ENCODE results near the gene OLFM4. TPM values are rescaled to one million over a fixed set of nuclear protein-coding genes. Genes with fewer than 3 reads are reported as not detected.

The OLFM4 gene, protein sequence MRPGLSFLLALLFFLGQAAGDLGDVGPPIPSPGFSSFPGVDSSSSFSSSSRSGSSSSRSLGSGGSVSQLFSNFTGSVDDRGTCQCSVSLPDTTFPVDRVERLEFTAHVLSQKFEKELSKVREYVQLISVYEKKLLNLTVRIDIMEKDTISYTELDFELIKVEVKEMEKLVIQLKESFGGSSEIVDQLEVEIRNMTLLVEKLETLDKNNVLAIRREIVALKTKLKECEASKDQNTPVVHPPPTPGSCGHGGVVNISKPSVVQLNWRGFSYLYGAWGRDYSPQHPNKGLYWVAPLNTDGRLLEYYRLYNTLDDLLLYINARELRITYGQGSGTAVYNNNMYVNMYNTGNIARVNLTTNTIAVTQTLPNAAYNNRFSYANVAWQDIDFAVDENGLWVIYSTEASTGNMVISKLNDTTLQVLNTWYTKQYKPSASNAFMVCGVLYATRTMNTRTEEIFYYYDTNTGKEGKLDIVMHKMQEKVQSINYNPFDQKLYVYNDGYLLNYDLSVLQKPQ
- total RNA-seq: under 1 TPM in 3 of 5 donors, not detected in 2; 0.10 to 0.16 (median 0.15) TPM
- not detected for total RNA-seq (2013)
- 0 to 0.09 (median 0) reads per million in 29 experiments for total RNA-seq

DNA sequence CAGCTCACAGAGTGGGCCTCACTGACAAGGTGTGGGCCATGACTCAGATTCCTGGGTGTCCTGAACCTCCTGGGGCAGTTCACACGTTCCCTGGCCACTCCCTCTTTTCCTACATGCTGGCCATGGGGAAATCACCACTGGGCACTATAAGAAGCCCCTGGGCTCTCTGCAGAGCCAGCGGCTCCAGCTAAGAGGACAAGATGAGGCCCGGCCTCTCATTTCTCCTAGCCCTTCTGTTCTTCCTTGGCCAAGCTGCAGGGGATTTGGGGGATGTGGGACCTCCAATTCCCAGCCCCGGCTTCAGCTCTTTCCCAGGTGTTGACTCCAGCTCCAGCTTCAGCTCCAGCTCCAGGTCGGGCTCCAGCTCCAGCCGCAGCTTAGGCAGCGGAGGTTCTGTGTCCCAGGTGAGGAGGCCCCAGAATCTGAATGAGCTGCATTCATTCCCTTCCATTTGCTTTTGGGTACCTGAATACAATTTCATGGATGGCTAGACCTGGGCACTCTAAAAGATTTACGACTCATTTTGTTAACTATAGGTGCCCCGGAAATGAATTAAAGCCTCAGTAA, at the start of gene OLFM4:
TSS of gene OLFM4 (plus strand) at position 177 of the 567 bp plus-strand sequence. CDS start at position 201, 24 bp downstream.
- Histone ChIP-seq H3K9me3 (no peaks in the 10 kb centered on the region), H3K4me1 (ENCODE audit: control insufficient read depth in 1 of 2, extremely low read depth in 1 of 2, insufficient read depth in 2 of 2, low read length in 2 of 2) (no peaks in the 10 kb centered on the region), H3K4me3 (ENCODE audit: control insufficient read depth in 1 of 2, extremely low read depth in 1 of 2, low read length in 1 of 2) (no peak within 1 kb of the TSS), H3K27ac (ENCODE audit: low read length) (no peak within 1 kb of the TSS), H3K36me3 (ENCODE audit: control insufficient read depth in 2 of 2, extremely low read depth in 1 of 2, insufficient read depth in 1 of 2, low read length in 1 of 2) (no peaks in the 10 kb centered on the region), H3K27me3 (replicated peaks in 1 of 2; ENCODE audit: control insufficient read depth in 2 of 2, extremely low read depth in 1 of 2, insufficient read depth in 2 of 2, low read length in 1 of 2) (peaks cover 0 to 5% of the 10 kb centered on the region in 2 experiments)
- CTCF ChIA-PET: no interaction called here
- POLR2A ChIA-PET: no interaction called here
- H3K4me3 Mint-ChIP-seq: no peak within 1 kb of the TSS
- peaks cover 0 to 5% of the 10 kb centered on the region in 2 donors for H3K27me3 Mint-ChIP-seq
- H3K36me3 Mint-ChIP-seq: no peaks in the 10 kb centered on the region
- no peaks in the 10 kb centered on the region for H3K4me1 Mint-ChIP-seq
- DNase-seq (no peak), ATAC-seq (replicated peaks in 1 of 4) (no peak)
- H3K27ac Mint-ChIP-seq: no peak within 1 kb of the TSS
- no peaks in the 10 kb centered on the region for H3K9me3 Mint-ChIP-seq
- 74% methylated on average over 7 of the region's 9 CpGs for WGBS (ENCODE audit: insufficient coverage)

DNA sequence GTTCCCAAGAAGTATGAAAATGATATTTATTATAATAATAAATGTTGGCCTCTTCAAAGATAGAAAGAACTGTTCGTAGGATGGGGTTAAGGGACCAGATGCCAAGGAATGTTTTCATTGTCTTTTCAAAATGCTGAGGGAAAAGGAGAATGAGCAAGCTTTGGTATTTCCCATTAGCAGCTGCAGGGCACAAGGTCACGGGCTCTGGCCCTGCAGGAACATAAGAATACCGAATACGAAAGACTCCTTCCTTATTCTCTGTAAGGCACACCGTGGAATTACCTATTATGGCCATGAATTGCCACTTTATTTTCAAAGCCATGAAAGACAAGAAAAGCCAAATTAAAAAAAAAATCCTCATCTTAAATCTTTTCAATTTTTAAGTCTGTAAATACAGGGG, 49.6 kb upstream of the OLFM4 start:
- POLR2A ChIA-PET: no interaction called here

DNA sequence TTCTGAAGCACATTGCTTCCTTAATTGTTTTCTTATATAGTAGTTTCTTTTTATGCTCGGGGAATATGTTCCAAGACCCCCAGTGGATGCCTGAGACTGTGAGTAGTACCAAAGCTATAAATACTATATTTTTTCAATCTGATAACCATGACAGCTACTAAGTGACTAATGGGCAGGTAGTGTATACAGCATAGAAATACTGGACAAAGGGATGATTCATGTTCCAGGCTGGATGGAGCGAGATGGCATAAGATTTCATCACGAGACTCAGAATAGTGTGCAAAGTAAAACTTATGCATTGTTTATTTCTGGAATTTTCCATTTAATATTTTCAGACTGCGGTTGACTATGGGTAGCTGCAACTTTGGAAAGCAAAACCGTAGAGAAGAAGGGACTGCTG, 47.9 kb upstream of the OLFM4 start:
- 100% methylated on average over 1 of the region's 5 CpGs for WGBS (ENCODE audit: insufficient coverage)
- no peak overlapping the region for H3K4me3 Mint-ChIP-seq

More for the DNA sequence above, 49.6 kb upstream of the OLFM4 start:
- no peak for ATAC-seq (replicated peaks in 1 of 4)
- Mint-ChIP-seq H3K4me1 (no peaks in the 10 kb centered on the region), H3K36me3 (no peaks in the 10 kb centered on the region), H3K4me3 (no peak overlapping the region), H3K27me3 (peaks cover 9 to 10% of the 10 kb centered on the region in 2 donors), H3K27ac (no peak overlapping the region), H3K9me3 (no peaks in the 10 kb centered on the region)
- WGBS (ENCODE audit: insufficient coverage): no CpG with 5 or more reads among the region's 5 CpGs
- H3K36me3 ChIP-seq (ENCODE audit: control insufficient read depth in 2 of 2, extremely low read depth in 1 of 2, insufficient read depth in 1 of 2, low read length in 1 of 2): no peaks in the 10 kb centered on the region
- peaks cover 0 to 8% of the 10 kb centered on the region in 2 experiments for H3K27me3 ChIP-seq (replicated peaks in 1 of 2; ENCODE audit: control insufficient read depth in 2 of 2, extremely low read depth in 1 of 2, insufficient read depth in 2 of 2, low read length in 1 of 2)
- no peak for DNase-seq
- CTCF ChIA-PET: interaction anchor here in 1 of 2 donors (1.5 kb wide), 1 partner anchor 11 kb away, joined by 4 read pairs; no protein-coding TSS in a partner anchor
- no peak overlapping the region for H3K27ac ChIP-seq (ENCODE audit: low read length)
- no peaks in the 10 kb centered on the region for H3K4me1 ChIP-seq (ENCODE audit: control insufficient read depth in 1 of 2, extremely low read depth in 1 of 2, insufficient read depth in 2 of 2, low read length in 2 of 2)
- no peaks in the 10 kb centered on the region for H3K9me3 ChIP-seq
- no peak overlapping the region for H3K4me3 ChIP-seq (ENCODE audit: control insufficient read depth in 1 of 2, extremely low read depth in 1 of 2, low read length in 1 of 2)

DNA sequence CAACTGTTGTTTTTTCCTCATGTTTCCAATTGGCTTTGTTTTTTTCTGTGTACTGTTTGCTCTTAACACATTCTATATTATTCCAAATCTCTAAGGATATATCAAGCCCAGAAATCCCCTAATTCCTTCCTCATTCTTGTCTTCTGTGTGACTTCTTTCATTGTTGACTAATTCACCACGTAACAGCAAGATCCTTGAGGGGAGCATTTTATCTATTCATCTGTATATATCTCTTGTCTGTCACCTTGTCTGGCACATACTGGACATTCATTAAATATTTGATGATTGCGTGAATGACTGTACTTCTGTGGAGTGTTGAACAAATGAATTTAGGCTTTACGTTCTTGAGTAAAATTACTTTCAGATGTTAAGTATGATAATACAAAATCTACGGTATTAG, 44.8 kb upstream of the OLFM4 start:
- POLR2A ChIA-PET: no interaction called here
- no CpG with 5 or more reads among the region's 4 CpGs for WGBS (ENCODE audit: insufficient coverage)
- Mint-ChIP-seq H3K27me3 (peaks cover under 1 to 10% of the 10 kb centered on the region in 2 donors), H3K4me1 (no peaks in the 10 kb centered on the region), H3K36me3 (no peaks in the 10 kb centered on the region), H3K27ac (no peak overlapping the region), H3K4me3 (no peak overlapping the region), H3K9me3 (no peaks in the 10 kb centered on the region)
- H3K36me3 ChIP-seq (ENCODE audit: control insufficient read depth in 2 of 2, extremely low read depth in 1 of 2, insufficient read depth in 1 of 2, low read length in 1 of 2): no peaks in the 10 kb centered on the region
- H3K27ac ChIP-seq (ENCODE audit: low read length): no peak overlapping the region
- H3K9me3 ChIP-seq: no peaks in the 10 kb centered on the region
- CTCF ChIA-PET: no interaction called here
- H3K4me1 ChIP-seq (ENCODE audit: control insufficient read depth in 1 of 2, extremely low read depth in 1 of 2, insufficient read depth in 2 of 2, low read length in 2 of 2): no peaks in the 10 kb centered on the region
- no peaks in the 10 kb centered on the region for H3K27me3 ChIP-seq (replicated peaks in 1 of 2; ENCODE audit: control insufficient read depth in 2 of 2, extremely low read depth in 1 of 2, insufficient read depth in 2 of 2, low read length in 1 of 2)
- no peak overlapping the region for H3K4me3 ChIP-seq (ENCODE audit: control insufficient read depth in 1 of 2, extremely low read depth in 1 of 2, low read length in 1 of 2)
- ATAC-seq (replicated peaks in 1 of 4) (no peak), DNase-seq (no peak)

More for the DNA sequence above, 47.9 kb upstream of the OLFM4 start:
- Histone ChIP-seq H3K4me1 (ENCODE audit: control insufficient read depth in 1 of 2, extremely low read depth in 1 of 2, insufficient read depth in 2 of 2, low read length in 2 of 2) (no peaks in the 10 kb centered on the region), H3K4me3 (ENCODE audit: control insufficient read depth in 1 of 2, extremely low read depth in 1 of 2, low read length in 1 of 2) (no peak overlapping the region), H3K27ac (ENCODE audit: low read length) (no peak overlapping the region), H3K9me3 (no peaks in the 10 kb centered on the region), H3K36me3 (ENCODE audit: control insufficient read depth in 2 of 2, extremely low read depth in 1 of 2, insufficient read depth in 1 of 2, low read length in 1 of 2) (no peaks in the 10 kb centered on the region), H3K27me3 (replicated peaks in 1 of 2; ENCODE audit: control insufficient read depth in 2 of 2, extremely low read depth in 1 of 2, insufficient read depth in 2 of 2, low read length in 1 of 2) (peaks cover 0 to 2% of the 10 kb centered on the region in 2 experiments)
- H3K4me1 Mint-ChIP-seq: no peaks in the 10 kb centered on the region
- DNase-seq (no peak), ATAC-seq (replicated peaks in 1 of 4) (no peak)
- POLR2A ChIA-PET: no interaction called here
- peaks cover 2 to 10% of the 10 kb centered on the region in 2 donors for H3K27me3 Mint-ChIP-seq
- H3K36me3 Mint-ChIP-seq: no peaks in the 10 kb centered on the region
- H3K27ac Mint-ChIP-seq: no peak overlapping the region
- H3K9me3 Mint-ChIP-seq: no peaks in the 10 kb centered on the region
- CTCF ChIA-PET: no interaction called here

DNA sequence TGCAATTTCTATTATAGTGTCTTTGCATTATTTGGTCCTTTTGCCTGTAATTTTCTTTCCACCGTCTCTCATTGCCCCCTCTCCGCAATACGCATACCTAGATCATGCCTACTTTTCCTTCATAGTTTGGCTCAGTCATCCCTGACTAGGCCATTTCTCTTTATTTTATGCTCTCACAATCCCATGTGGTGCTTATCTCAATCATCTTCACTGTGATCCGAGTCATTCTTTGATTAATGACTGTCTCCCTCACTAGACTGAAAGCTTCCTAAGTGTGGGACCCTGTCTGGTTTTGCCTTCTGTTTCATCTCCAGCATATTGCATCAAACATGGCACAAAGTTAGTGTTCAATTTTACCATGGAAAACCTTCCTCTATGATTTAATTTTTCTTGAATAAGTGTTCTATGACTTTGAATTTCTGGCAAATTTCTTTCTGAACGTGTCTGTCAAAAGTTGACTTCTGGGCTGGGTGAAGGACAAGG, 43.7 kb upstream of the OLFM4 start:
- peaks cover 4 to 19% of the 10 kb centered on the region in 2 donors for H3K27me3 Mint-ChIP-seq
- H3K27ac Mint-ChIP-seq: no peak overlapping the region
- ChIA-PET CTCF (no interaction called here), POLR2A (no interaction called here)
- H3K9me3 Mint-ChIP-seq: no peaks in the 10 kb centered on the region
- no peak overlapping the region for H3K4me3 ChIP-seq (ENCODE audit: control insufficient read depth in 1 of 2, extremely low read depth in 1 of 2, low read length in 1 of 2)
- H3K4me1 Mint-ChIP-seq: no peaks in the 10 kb centered on the region
- H3K4me3 Mint-ChIP-seq: no peak overlapping the region
- H3K36me3 Mint-ChIP-seq: no peaks in the 10 kb centered on the region
- H3K27ac ChIP-seq (ENCODE audit: low read length): no peak overlapping the region
- DNase-seq (no peak), ATAC-seq (replicated peaks in 1 of 4) (no peak)
- H3K36me3 ChIP-seq (ENCODE audit: control insufficient read depth in 2 of 2, extremely low read depth in 1 of 2, insufficient read depth in 1 of 2, low read length in 1 of 2): no peaks in the 10 kb centered on the region
- H3K4me1 ChIP-seq (ENCODE audit: control insufficient read depth in 1 of 2, extremely low read depth in 1 of 2, insufficient read depth in 2 of 2, low read length in 2 of 2): no peaks in the 10 kb centered on the region
- H3K9me3 ChIP-seq: no peaks in the 10 kb centered on the region
- no peaks in the 10 kb centered on the region for H3K27me3 ChIP-seq (replicated peaks in 1 of 2; ENCODE audit: control insufficient read depth in 2 of 2, extremely low read depth in 1 of 2, insufficient read depth in 2 of 2, low read length in 1 of 2)
- 82% methylated on average over 4 of the region's 5 CpGs for WGBS (ENCODE audit: insufficient coverage)

DNA sequence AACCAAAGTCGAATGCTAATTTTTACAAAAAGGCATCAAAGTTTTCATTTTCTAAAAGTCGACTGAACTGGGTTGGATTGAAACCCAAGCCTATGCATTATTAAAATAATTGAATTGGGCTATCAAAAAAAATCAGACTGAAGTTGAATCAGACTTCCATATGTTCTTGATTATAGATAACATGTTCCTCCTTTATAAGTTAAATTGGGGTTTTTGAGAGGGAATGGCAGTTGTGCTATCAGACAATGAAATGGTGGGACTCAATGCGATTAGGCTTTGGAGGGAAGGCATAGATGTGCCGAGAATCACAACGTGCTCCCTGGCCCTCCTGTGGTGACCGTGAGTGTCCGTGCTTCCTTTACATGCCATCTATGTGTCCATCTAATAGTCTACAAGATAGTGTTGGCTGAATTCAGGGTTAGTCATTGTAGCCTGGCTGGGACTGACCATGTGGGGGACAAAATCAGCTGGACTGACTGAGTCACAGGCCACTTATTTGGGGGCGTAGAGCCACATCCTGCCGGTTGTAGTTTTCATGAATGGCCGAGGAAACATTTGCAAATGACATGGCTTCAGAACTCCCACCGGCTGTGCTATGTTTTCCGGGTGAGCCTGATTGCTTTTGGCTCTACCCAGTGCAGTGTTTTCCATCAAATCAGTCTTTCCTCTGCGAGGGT, 37.1 kb upstream of the OLFM4 start:
- Mint-ChIP-seq H3K9me3 (no peaks in the 10 kb centered on the region), H3K27me3 (peaks cover 12 to 19% of the 10 kb centered on the region in 2 donors), H3K27ac (no peak overlapping the region), H3K4me1 (peaks cover 0 to 6% (median 1%) of the 10 kb centered on the region in 3 donors), H3K36me3 (no peaks in the 10 kb centered on the region), H3K4me3 (no peak overlapping the region)
- H3K4me3 ChIP-seq (ENCODE audit: control insufficient read depth in 1 of 2, extremely low read depth in 1 of 2, low read length in 1 of 2): no peak overlapping the region
- H3K27me3 ChIP-seq (replicated peaks in 1 of 2; ENCODE audit: control insufficient read depth in 2 of 2, extremely low read depth in 1 of 2, insufficient read depth in 2 of 2, low read length in 1 of 2): peaks cover 0 to 5% of the 10 kb centered on the region in 2 experiments
- H3K36me3 ChIP-seq (ENCODE audit: control insufficient read depth in 2 of 2, extremely low read depth in 1 of 2, insufficient read depth in 1 of 2, low read length in 1 of 2): no peaks in the 10 kb centered on the region
- 92% methylated on average over 7 of the region's 13 CpGs for WGBS (ENCODE audit: insufficient coverage)
- no peaks in the 10 kb centered on the region for H3K4me1 ChIP-seq (ENCODE audit: control insufficient read depth in 1 of 2, extremely low read depth in 1 of 2, insufficient read depth in 2 of 2, low read length in 2 of 2)
- CTCF ChIA-PET: no interaction called here
- ATAC-seq (replicated peaks in 1 of 4): no peak
- DNase-seq: no peak
- H3K27ac ChIP-seq (ENCODE audit: low read length): no peak overlapping the region
- no peaks in the 10 kb centered on the region for H3K9me3 ChIP-seq
- POLR2A ChIA-PET: no interaction called here

All from T-cell (primary cell).